ENCODE data around the gene TCHHL1. TPM values are rescaled to one million over a fixed set of nuclear protein-coding genes. Genes with fewer than 3 reads are reported as not detected.

TCHHL1 gene
- polyA plus RNA-seq, 1 donor (not counting 4 experiments of a cell fraction or from before 2014, with no cell fraction given): not detected

- Histone ChIP-seq H3K27ac (ENCODE audit: control insufficient read depth, insufficient read depth, low read length) (peak overlapping the region; percentile 97), H2AFZ (ENCODE audit: control insufficient read depth, low read length) (no peak overlapping the region), H3K4me1 (ENCODE audit: control insufficient read depth, extremely low read depth, insufficient read depth, low read length) (peaks cover 19% of the 10 kb centered on the region), H4K20me1 (ENCODE audit: control insufficient read depth, extremely low read depth, insufficient read depth, low read length) (peaks cover 4% of the 10 kb centered on the region), H3K9me3 (ENCODE audit: control insufficient read depth, low read depth, low read length) (no peaks in the 10 kb centered on the region), H3K27me3 (ENCODE audit: control insufficient read depth, extremely low read depth, insufficient read depth, low read length) (no peaks in the 10 kb centered on the region), H3K9me1 (ENCODE audit: control insufficient read depth, extremely low read depth, insufficient read depth, low read length) (no peaks in the 10 kb centered on the region), H3K36me3 (ENCODE audit: control insufficient read depth in 2 of 2, extremely low read depth in 1 of 2, insufficient read depth in 2 of 2, low read length in 2 of 2) (peaks cover 18 to 38% of the 10 kb centered on the region in 2 experiments), H3K9ac (ENCODE audit: control insufficient read depth, extremely low read depth, insufficient read depth, low read length) (peak overlapping the region; percentile 97), H3K4me2 (ENCODE audit: control insufficient read depth, extremely low read depth, insufficient read depth, low read depth, low read length) (peak overlapping the region; percentile 70), H3K79me2 (ENCODE audit: control insufficient read depth, insufficient read depth, low read length) (peaks cover 42% of the 10 kb centered on the region), H3K4me3 (ENCODE audit: control insufficient read depth in 2 of 3, extremely low read depth in 1 of 3, insufficient read depth in 2 of 3, low read depth in 1 of 3, low read length in 3 of 3) (peak overlapping the region; percentile 70 to 88 (median 87))
- TF ChIP-seq, protein P1, sequence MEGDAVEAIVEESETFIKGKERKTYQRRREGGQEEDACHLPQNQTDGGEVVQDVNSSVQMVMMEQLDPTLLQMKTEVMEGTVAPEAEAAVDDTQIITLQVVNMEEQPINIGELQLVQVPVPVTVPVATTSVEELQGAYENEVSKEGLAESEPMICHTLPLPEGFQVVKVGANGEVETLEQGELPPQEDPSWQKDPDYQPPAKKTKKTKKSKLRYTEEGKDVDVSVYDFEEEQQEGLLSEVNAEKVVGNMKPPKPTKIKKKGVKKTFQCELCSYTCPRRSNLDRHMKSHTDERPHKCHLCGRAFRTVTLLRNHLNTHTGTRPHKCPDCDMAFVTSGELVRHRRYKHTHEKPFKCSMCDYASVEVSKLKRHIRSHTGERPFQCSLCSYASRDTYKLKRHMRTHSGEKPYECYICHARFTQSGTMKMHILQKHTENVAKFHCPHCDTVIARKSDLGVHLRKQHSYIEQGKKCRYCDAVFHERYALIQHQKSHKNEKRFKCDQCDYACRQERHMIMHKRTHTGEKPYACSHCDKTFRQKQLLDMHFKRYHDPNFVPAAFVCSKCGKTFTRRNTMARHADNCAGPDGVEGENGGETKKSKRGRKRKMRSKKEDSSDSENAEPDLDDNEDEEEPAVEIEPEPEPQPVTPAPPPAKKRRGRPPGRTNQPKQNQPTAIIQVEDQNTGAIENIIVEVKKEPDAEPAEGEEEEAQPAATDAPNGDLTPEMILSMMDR (optimal IDR thresholded peaks at IDR 0.05 in 1 of 3, IDR thresholded peaks at IDR 0.05 in 1 of 3, conservative IDR thresholded peaks at IDR 0.05 in 1 of 3; ENCODE audit: extremely low read depth in 1 of 3, insufficient read depth in 2 of 3, low read length in 3 of 3): no peak
- TF ChIP-seq EZH2 (IDR thresholded peaks at IDR 0.05; ENCODE audit: low read length): no peak
- no peak for FAIRE-seq
- no peak for DNase-seq (ENCODE audit: low read depth, low spot score)
- dilution Hi-C loops (cut with MboI; ENCODE audit: extremely low pct_ligation_motif_present, low sequenced_read_pairs): no loop called here
Measured at GRCh38 chr1:152035539-152036266, 53.2 kb downstream of the TCHHL1 start.

GRCh38 chr1:152034654-152035538, 54.0 kb downstream of the TCHHL1 start:
- peak overlapping the region; percentile 97 for H3K27ac ChIP-seq (ENCODE audit: control insufficient read depth, insufficient read depth, low read length)
- peaks cover 42% of the 10 kb centered on the region for H3K79me2 ChIP-seq (ENCODE audit: control insufficient read depth, insufficient read depth, low read length)
- no peaks in the 10 kb centered on the region for H3K9me1 ChIP-seq (ENCODE audit: control insufficient read depth, extremely low read depth, insufficient read depth, low read length)
- no peaks in the 10 kb centered on the region for H3K9me3 ChIP-seq (ENCODE audit: control insufficient read depth, low read depth, low read length)
- FAIRE-seq: peak; percentile 77
- H2AFZ ChIP-seq (ENCODE audit: control insufficient read depth, low read length): no peak overlapping the region
- dilution Hi-C loops (cut with MboI; ENCODE audit: extremely low pct_ligation_motif_present, low sequenced_read_pairs): no loop called here
- peaks cover 18 to 38% of the 10 kb centered on the region in 2 experiments for H3K36me3 ChIP-seq (ENCODE audit: control insufficient read depth in 2 of 2, extremely low read depth in 1 of 2, insufficient read depth in 2 of 2, low read length in 2 of 2)
- H3K4me1 ChIP-seq (ENCODE audit: control insufficient read depth, extremely low read depth, insufficient read depth, low read length): peaks cover 21% of the 10 kb centered on the region
- peak overlapping the region; percentile 70 to 88 (median 87) for H3K4me3 ChIP-seq (ENCODE audit: control insufficient read depth in 2 of 3, extremely low read depth in 1 of 3, insufficient read depth in 2 of 3, low read depth in 1 of 3, low read length in 3 of 3)
- peaks cover 4% of the 10 kb centered on the region for H4K20me1 ChIP-seq (ENCODE audit: control insufficient read depth, extremely low read depth, insufficient read depth, low read length)
- H3K9ac ChIP-seq (ENCODE audit: control insufficient read depth, extremely low read depth, insufficient read depth, low read length): peak overlapping the region; percentile 97
- no peaks in the 10 kb centered on the region for H3K27me3 ChIP-seq (ENCODE audit: control insufficient read depth, extremely low read depth, insufficient read depth, low read length)
- no peak for DNase-seq (ENCODE audit: low read depth, low spot score)
- TF ChIP-seq EZH2 (IDR thresholded peaks at IDR 0.05; ENCODE audit: low read length): no peak
- TF ChIP-seq, protein P1 (optimal IDR thresholded peaks at IDR 0.05 in 1 of 3, IDR thresholded peaks at IDR 0.05 in 1 of 3, conservative IDR thresholded peaks at IDR 0.05 in 1 of 3; ENCODE audit: extremely low read depth in 1 of 3, insufficient read depth in 2 of 3, low read length in 3 of 3): peak; percentile 61 to 93 (median 75)
- H3K4me2 ChIP-seq (ENCODE audit: control insufficient read depth, extremely low read depth, insufficient read depth, low read depth, low read length): peak overlapping the region; percentile 70

Data from keratinocyte (primary cell).